Measurements from ENCODE around the gene ERC2.

Gene ERC2

DNA sequence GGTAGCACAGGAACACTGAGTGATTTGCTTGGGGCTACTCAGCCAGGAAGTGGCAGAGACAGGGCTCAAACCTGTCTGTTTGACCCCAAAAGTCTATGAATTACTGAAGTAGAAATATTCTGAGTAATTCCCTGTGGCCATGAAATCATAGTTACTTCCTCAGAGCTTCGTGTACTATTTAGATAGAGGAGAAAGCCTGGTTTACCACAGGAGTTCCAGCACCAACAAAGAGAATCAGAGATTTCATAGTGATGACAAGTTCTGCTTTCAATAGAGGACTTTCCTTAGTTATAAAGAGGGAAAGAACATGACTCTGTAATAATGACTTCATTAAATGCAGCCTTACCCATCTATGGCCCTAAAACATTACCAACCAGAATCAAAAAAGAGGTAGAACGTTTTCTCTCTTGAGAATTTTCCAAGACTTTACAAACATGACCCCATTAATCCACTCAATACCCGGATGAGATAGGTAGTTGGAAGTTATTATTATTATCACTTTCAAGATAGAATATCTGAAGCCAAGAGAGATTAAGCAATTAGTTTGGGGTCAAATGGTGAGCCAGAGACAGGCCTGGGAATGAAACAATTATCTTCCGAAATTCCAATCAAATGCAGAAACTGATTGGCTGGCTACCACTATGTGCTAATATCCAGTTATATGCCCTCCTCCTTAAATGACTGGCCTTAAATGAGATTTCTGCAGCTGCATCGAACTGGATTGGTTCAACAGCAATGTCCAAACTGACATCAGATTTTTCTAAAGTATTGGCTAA is 967.5 kb downstream of the ERC2 start:
- DNase-seq, result no peak

DNA sequence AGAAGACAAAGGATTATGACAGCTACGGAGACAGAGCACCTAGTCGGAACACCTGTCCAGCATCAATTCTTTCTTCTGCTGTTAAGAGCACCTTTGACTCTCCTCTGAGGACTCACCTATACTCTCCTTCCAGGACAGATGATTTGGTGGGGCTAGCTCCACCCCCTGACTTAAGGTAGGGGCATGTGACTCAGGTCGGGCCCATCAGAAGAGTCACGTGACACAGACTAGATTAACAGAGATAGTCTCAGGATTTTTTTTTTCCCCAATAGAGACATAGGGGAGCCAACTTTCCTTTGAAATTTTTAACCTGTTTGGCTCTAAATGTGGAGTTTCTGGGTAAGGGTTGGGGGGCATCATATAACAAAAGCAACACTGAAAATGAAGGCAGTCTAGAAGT is 969.7 kb downstream of the ERC2 start:
- no peak for DNase-seq

DNA sequence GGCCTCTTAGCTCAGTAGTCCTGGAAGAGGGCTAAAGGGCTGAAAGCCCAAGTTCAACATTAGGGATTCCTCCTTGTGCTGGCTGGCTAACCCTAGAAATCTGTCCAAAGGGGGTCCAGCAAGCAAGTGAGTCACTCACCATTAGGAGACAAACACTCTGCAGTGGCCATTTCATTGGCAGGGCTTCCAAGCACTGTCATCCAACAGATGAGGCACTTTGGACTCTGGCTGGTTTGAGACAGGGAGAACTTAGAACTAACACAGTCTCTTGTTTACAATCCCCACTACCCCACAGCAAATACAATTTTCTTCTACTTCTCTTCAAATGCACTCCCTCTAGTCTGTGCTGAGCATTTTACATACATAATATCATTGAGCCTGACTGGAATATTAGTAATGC is 971.0 kb downstream of the ERC2 start:
- no peak for DNase-seq

- no peak for DNase-seq
Measured at GRCh38 chr3:55494976-55495375, 973.3 kb downstream of the ERC2 start.

GRCh38 chr3:55492976-55493375 is 975.3 kb downstream of the ERC2 start:
- DNase-seq, result no peak

- DNase-seq, result no peak
Measured at GRCh38 chr3:55491296-55491816, 976.9 kb downstream of the ERC2 start.

GRCh38 chr3:55490276-55490913 is 977.9 kb downstream of the ERC2 start:
- no peak for DNase-seq

GRCh38 chr3:55489798-55490132 is 978.5 kb downstream of the ERC2 start:
- DNase-seq, result no peak

DNA sequence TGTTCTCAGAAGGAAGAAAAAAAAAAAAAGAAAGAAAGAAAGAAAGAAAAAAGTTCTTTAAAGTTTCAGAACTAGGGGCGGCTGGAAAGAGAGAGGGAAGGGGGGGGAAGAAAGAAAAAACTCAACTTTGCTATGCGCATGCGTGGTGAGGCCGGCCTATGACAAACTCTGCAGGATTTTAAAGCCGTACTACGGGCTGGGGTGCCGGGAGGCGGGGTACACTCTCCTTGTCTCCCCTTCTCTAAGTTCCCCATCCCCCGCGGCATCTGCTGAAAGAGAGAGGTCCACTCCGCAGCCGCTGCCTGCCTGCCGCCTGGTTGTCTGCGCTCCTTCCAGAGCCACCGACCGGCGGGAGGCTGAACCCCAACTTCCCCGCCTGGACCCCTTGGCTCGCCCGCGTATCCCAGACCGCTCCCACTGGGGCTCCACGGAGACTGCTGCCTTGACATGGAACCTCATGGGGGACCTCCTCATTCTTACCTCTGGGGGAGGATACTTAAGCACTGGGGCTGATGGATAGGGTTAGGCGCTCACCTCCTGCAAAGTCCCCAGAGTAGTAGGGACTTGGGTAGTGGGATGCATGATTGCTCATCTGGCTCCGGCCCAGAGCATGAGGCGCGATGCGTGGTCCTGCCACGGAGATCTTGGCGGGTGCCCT is 979.7 kb downstream of the ERC2 start:
- no peak for DNase-seq

- no peak for DNase-seq
Measured at GRCh38 chr3:55487381-55488241, 980.7 kb downstream of the ERC2 start.

- no peak for DNase-seq
Measured at GRCh38 chr3:55486857-55487380, 981.3 kb downstream of the ERC2 start, which contains the start of gene WNT5A. Gene WNT5A, minus strand, starts transcription at chr3:55487306. Its CDS starts 321 bp downstream, at chr3:55486985.

DNA sequence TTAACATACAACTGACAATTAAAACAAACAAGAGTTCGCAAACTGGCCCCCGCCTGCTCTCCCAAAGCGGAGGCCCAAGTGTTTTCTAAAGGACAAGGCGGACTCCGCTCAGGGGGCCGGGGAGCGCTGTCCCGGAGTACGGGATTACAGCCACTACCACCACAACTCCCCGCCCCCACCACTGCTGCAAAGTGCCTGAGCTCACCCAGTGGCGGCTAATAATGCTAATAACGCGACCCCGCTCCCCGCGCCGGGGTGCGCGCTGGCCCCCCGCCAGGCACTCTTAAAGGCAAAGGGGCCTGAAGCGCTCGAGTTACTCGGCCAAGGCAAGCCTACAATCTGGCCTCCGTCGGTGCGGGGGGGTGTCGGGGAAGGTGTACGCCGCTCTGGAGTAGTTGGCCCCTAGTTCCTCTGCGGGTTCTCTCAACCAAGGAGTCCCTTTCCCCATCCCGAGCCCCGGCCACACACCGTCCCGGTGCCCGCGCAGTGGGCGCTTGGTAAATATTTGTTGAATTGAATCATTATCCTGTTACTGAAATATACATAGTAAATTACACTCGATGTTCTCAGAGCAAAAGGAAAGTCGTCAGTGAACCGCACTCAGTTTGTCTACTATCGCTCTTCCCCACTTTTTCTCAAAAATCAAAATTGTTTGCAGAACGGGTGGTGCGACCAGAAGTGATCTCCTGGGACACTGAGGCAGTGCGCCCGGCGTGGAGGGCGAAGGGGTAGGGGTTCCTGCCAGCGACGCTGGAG is 982.0 kb downstream of the ERC2 start:
- DNase-seq, result no peak

DNA sequence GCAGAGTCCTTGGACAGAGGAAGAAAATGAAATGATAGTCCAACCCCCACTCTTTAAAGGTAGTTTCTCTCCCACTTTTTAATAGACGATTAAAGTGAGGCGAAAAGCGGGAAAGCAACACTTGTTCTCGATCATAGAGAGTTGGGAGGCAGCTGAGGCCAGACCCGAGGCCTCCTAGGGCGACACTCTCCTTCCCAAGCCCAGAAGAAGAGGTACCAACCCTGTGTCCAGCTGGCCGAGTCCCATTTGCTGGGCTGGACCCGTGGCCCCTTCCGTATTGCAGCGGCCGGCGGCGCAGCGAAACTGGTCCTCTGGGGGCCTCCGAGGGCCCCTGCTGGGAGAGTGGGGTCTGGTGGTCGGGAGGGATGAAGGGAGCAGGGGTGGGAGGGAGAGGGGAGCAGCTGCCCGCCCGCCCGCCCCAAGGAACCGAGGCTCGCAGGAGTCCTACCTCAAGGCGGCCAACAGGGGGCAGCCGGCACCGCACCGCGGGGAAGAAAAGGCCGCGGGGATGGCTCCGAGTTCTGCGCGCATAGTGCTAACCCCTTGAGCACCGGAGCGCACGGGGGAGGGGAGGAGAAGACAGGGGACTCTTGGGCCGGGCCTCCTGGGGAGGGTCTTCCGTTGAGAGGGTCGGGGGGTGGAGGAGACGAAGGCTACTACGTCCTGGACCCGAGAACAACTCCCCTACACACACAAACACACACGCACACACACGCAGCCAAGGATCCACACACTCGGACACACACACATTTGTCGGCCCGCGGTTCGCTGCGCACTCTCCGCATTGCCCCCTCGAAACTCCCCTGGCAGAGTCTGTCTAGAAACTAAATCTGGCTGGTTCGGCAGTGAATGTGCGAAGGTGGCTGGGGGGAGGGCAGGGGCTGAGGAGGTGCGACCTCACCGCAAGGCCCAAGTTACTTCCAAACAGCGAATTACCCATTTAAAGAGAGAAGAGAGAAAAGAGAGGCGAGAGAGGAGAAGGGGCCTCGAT is 983.2 kb downstream of the ERC2 start:
- DNase-seq, result peak in 1 of 5 donors; percentile 40

DNA sequence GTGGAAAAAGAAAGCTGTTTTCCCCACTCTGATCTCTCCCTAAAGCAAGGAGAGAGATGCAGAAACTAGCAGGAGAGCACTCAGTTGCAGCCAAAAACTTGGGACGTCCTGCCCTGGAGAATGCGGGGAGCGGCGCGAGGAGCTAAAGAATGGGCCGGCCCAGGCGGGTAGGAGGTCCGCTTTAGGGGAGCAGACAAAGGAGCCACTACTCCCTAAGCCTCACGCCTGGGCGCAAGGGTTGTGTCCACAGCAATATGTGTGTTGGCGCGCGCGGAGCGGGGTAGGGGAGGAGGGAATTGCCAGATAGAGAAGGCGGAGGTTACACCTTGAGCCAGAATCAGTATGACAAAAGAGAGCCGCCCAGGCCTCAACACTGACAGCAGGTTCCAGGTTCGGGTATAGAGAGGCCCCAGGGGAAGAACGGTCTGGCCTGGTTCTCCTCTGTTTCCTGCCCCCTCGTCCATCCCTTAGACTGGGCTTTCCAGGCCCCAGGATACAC is 984.0 kb downstream of the ERC2 start:
- DNase-seq, result no peak

DNA sequence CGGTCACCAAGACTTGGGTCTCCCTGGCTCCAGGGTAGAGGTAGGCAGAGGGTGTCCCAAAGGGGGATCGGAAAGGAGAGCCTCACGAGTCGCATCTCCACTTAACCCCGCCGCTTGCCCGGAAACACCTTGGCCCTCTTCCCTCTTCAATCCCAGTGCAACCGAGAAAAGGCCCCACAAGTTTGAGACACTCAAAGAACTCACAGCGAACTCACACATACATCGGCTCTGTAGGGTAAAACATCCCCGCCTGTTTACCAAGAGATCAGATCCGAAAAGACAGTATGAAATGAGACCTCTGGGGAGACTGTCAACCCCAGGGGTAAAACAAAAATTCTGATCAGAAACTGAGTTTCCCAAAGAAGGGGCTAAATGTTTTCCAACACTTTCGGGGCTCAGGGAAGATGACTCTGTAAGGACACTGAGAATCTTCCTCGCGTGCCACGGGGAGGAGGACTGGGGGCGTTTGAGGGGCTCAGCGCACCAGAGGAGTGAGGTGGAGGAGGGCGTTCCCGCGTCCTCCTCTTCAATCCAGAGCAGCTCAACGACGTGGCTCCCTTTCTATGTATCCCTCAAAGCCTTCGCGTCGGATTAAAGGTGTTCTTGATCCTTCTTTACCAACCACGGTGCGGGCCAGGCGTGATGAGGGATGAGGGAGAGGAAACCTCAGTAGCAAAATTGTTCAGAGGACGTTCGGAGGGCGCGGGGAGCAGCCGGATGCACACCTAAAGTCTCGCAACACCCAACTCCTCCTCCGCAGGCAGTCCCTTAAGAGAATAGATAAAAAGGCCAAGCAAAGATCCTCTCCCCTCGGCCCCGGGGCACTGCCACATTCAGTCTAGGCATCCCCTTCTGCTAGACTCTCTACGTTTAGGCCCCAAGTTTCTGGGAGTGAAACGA is 984.8 kb downstream of the ERC2 start:
- no peak for DNase-seq

- DNase-seq, result no peak
Measured at GRCh38 chr3:55482496-55483195, 985.6 kb downstream of the ERC2 start.

- no peak for DNase-seq
Measured at GRCh38 chr3:55481744-55482495, 986.3 kb downstream of the ERC2 start.

Measured in T-helper 1 cell (primary cell).